MM.1S (cell line): ENCODE measurements around the gene SCLY.

Source experiments
- DNase-seq: peaks from one replicate; pipeline ENCODE4 v3.0.0-alpha.2; 2015
- H2AFZ ChIP-seq: fragments of 300-600 bp; sonication (generic); 2 replicates; pipeline ENCODE4 v1.6.0; 2016; ENCODE audit warnings: antibody characterized with exemption, low read length
- H3F3A ChIP-seq: fragments of 300-600 bp; sonication (generic); 2 replicates; pipeline ENCODE4 v1.6.1; 2016; ENCODE audit warnings: mild to moderate bottlenecking, antibody characterized with exemption, low read length, moderate library complexity, mixed read lengths; ENCODE audit not compliant: insufficient read depth
- H3K27ac ChIP-seq: fragments of 300-600 bp; sonication (generic); 2 replicates; pipeline ENCODE4 v1.5.1; 2016; ENCODE audit warnings: mild to moderate bottlenecking, low read length
- H3K27me3 ChIP-seq: fragments of 300-600 bp; sonication (generic); replicated peaks from 2 replicates; pipeline ENCODE4 v1.6.0; 2016; ENCODE audit warnings: low read length; ENCODE audit not compliant: insufficient read depth
- H3K36me3 ChIP-seq: fragments of 300-600 bp; sonication (generic); replicated peaks from 2 replicates; pipeline ENCODE4 v1.6.1; 2016; ENCODE audit warnings: mild to moderate bottlenecking, low read length, mixed read lengths; ENCODE audit not compliant: insufficient read depth
- H3K4me1 ChIP-seq: fragments of 300-600 bp; sonication (generic); 2 replicates; pipeline ENCODE4 v1.6.1; 2016; ENCODE audit warnings: low read length, mixed read lengths
- H3K4me2 ChIP-seq: fragments of 300-600 bp; sonication (generic); 2 replicates; pipeline ENCODE4 v1.6.0; 2016; ENCODE audit warnings: low read depth, low read length
- H3K4me3 ChIP-seq: fragments of 300-600 bp; sonication (generic); 2 replicates; pipeline ENCODE4 v1.5.1; 2016; ENCODE audit warnings: low read length, mixed read lengths
- H3K79me2 ChIP-seq: fragments of 300-600 bp; sonication (generic); 2 replicates; pipeline ENCODE4 v1.6.1; 2016; ENCODE audit warnings: mixed run types, low read length, mixed read lengths
- H3K9ac ChIP-seq: fragments of 300-600 bp; sonication (generic); 2 replicates; pipeline ENCODE4 v1.6.1; 2016; ENCODE audit warnings: low read length, mixed read lengths
- H3K9me2 ChIP-seq: fragments of 300-600 bp; sonication (generic); replicated peaks from 2 replicates; pipeline ENCODE4 v1.6.1; 2016; ENCODE audit warnings: mild to moderate bottlenecking, low read length, mixed read lengths; ENCODE audit not compliant: insufficient read depth
- H3K9me3 ChIP-seq: fragments of 300-600 bp; sonication (generic); replicated peaks from 2 replicates; pipeline ENCODE4 v1.6.1; 2016; ENCODE audit warnings: mild to moderate bottlenecking, low read length, mixed read lengths; ENCODE audit not compliant: insufficient read depth
- H4K20me1 ChIP-seq: fragments of 300-600 bp; sonication (generic); 2 replicates; pipeline ENCODE4 v1.6.1; 2016; ENCODE audit warnings: mild to moderate bottlenecking, low read length, moderate library complexity, mixed read lengths; ENCODE audit not compliant: insufficient read depth
- CTCF ChIP-seq: fragments of 300-600 bp; sonication (generic); IDR thresholded peaks from 2 replicates; pipeline ENCODE4 v1.5.1; 2016; ENCODE audit warnings: antibody characterized with exemption, low read length, mixed read lengths
- EZH2 ChIP-seq: fragments of 300-600 bp; sonication (generic); optimal IDR thresholded peaks from 2 replicates; pipeline ENCODE3; 2017; ENCODE audit warnings: low read depth, mild to moderate bottlenecking, antibody characterized with exemption, low read length, mixed read lengths
- EZH2phosphoT487 ChIP-seq: fragments of 300-600 bp; sonication (generic); IDR thresholded peaks from 2 replicates; pipeline ENCODE4 v1.6.1; 2018; ENCODE audit warnings: antibody characterized with exemption, low read length

SCLY gene

GRCh38 chr2:238126338-238126737 lies 65.5 kb downstream of the SCLY start:
- TF ChIP-seq EZH2 (no peak), CTCF (no peak), EZH2phosphoT487 (no peak)
- DNase-seq, result no peak

GRCh38 chr2:238126775-238127164 lies 66.0 kb downstream of the SCLY start:
- Histone ChIP-seq H3K9me2 (no peaks in the 10 kb centered on the region), H3K4me1 (no peaks in the 10 kb centered on the region), H3K9me3 (no peaks in the 10 kb centered on the region), H3K9ac (no peak overlapping the region), H4K20me1 (no peaks in the 10 kb centered on the region), H3K4me3 (no peak overlapping the region), H3K4me2 (no peak overlapping the region), H3F3A (no peaks in the 10 kb centered on the region), H3K27ac (no peak overlapping the region), H3K79me2 (no peaks in the 10 kb centered on the region), H2AFZ (no peak overlapping the region), H3K36me3 (no peaks in the 10 kb centered on the region), H3K27me3 (no peaks in the 10 kb centered on the region; the same call in 1 of the 2 replicates)
- DNase-seq, result no peak
- TF ChIP-seq EZH2 (no peak), EZH2phosphoT487 (no peak), CTCF (no peak)

More at GRCh38 chr2:238126338-238126737, 65.5 kb downstream of the SCLY start:
- no peak overlapping the region for H3K4me3 ChIP-seq
- no peaks in the 10 kb centered on the region for H3K4me1 ChIP-seq
- H3K27me3 ChIP-seq, result no peaks in the 10 kb centered on the region; the same call in 1 of the 2 replicates
- H3K79me2 ChIP-seq, result no peaks in the 10 kb centered on the region
- H2AFZ ChIP-seq, result no peak overlapping the region
- H3K4me2 ChIP-seq, result no peak overlapping the region
- H4K20me1 ChIP-seq, result no peaks in the 10 kb centered on the region
- H3K36me3 ChIP-seq, result no peaks in the 10 kb centered on the region
- no peaks in the 10 kb centered on the region for H3K9me2 ChIP-seq
- H3K9ac ChIP-seq, result no peak overlapping the region
- no peaks in the 10 kb centered on the region for H3K9me3 ChIP-seq
- H3K27ac ChIP-seq, result no peak overlapping the region
- no peaks in the 10 kb centered on the region for H3F3A ChIP-seq

- no peak overlapping the region for H3K27ac ChIP-seq
- no peaks in the 10 kb centered on the region; the same call in 1 of the 2 replicates for H3K27me3 ChIP-seq
- H3K36me3 ChIP-seq, result no peaks in the 10 kb centered on the region
- H3K4me2 ChIP-seq, result no peak overlapping the region
- H4K20me1 ChIP-seq, result no peaks in the 10 kb centered on the region
- no peaks in the 10 kb centered on the region for H3K79me2 ChIP-seq
- H3K9me2 ChIP-seq, result no peaks in the 10 kb centered on the region
- no peak overlapping the region for H3K9ac ChIP-seq
- no peaks in the 10 kb centered on the region for H3K4me1 ChIP-seq
- DNase-seq, result peak; percentile 42
- no peaks in the 10 kb centered on the region for H3F3A ChIP-seq
- no peak for TF ChIP-seq EZH2phosphoT487
- no peak for TF ChIP-seq CTCF
- H3K9me3 ChIP-seq, result no peaks in the 10 kb centered on the region
- H2AFZ ChIP-seq, result no peak overlapping the region
- H3K4me3 ChIP-seq, result no peak overlapping the region
Measured at GRCh38 chr2:238127165-238128060, 66.6 kb downstream of the SCLY start.
